ENCODE measurements around the gene CDH4.

DNA sequence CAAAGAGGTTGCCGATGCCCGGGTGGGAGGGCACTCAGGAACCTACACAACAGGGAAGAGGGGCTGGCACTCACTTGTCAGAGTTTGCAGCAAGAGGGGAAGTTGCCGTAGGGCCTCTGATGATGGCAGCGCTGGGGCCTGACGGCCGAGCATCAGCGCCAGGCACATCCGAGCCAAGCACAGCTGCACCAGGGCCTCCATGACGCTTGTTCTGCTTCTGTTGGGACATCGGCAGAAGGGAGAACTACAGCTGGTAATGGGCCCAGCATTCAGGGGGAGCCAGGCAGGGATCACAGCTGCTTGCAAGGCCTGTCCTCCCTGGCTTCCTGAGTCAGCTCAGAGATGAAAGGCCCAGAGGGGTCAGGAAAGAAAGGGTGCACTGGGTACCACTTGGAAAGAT, 367.7 kb downstream of the CDH4 start:
- TF ChIP-seq POLR2A (IDR thresholded peaks at IDR 0.05): no peak
- TF ChIP-seq, protein P1, sequence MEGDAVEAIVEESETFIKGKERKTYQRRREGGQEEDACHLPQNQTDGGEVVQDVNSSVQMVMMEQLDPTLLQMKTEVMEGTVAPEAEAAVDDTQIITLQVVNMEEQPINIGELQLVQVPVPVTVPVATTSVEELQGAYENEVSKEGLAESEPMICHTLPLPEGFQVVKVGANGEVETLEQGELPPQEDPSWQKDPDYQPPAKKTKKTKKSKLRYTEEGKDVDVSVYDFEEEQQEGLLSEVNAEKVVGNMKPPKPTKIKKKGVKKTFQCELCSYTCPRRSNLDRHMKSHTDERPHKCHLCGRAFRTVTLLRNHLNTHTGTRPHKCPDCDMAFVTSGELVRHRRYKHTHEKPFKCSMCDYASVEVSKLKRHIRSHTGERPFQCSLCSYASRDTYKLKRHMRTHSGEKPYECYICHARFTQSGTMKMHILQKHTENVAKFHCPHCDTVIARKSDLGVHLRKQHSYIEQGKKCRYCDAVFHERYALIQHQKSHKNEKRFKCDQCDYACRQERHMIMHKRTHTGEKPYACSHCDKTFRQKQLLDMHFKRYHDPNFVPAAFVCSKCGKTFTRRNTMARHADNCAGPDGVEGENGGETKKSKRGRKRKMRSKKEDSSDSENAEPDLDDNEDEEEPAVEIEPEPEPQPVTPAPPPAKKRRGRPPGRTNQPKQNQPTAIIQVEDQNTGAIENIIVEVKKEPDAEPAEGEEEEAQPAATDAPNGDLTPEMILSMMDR (IDR thresholded peaks at IDR 0.05): no peak

All from ovary (tissue), 3 donors.